Adrenal gland (tissue), 12 donors: Measurements from ENCODE around the gene C5orf15. TPM values are rescaled to one million over a fixed set of nuclear protein-coding genes. Genes with fewer than 3 reads are reported as not detected.

Source experiments
- DNase-seq, 7 donors: peaks; one replicate each; pipeline ENCODE4 v3.0.0-alpha.2; 2019 to 2020
- H3K27ac ChIP-seq, 5 donors: fragments of 200-600 bp; sonication (generic) in 4 of 5; 1 replicate in 3 of 5; 2 replicates in 2 of 5; pipeline versions ENCODE4 v1.5.1 to v1.8.0; 2016 to 2020; ENCODE audit warnings: mild to moderate bottlenecking in 1 of 5
- H3K27me3 ChIP-seq: fragments of 200-600 bp; 2 replicates; pipeline ENCODE4 v1.8.0; 2021
- H3K36me3 ChIP-seq, 2 donors: fragments of 200-600 bp; replicated peaks in 1 of 2; 1 replicate in 1 of 2; 2 replicates in 1 of 2; pipeline versions ENCODE4 v1.5.1 to v1.8.0; 2018 to 2022
- H3K4me1 ChIP-seq, 2 donors: fragments of 200-600 bp; replicated peaks in 1 of 2; 1 replicate in 1 of 2; 2 replicates in 1 of 2; pipeline versions ENCODE4 v1.5.1 to v1.8.0; 2018 to 2021
- H3K4me3 ChIP-seq, 4 donors: fragments of 200-600 bp; sonication (generic) in 3 of 4; one replicate each; pipeline ENCODE4 v1.5.1; 2016 to 2018
- H3K9me3 ChIP-seq, 3 donors: fragments of 200-600 bp; sonication (generic) in 1 of 3; replicated peaks in 1 of 3; 1 replicate in 2 of 3; 2 replicates in 1 of 3; pipeline versions ENCODE4 v1.5.1 to v1.8.0; 2016 to 2021
- CTCF ChIP-seq, 6 experiments: fragments of 450-650 bp in 4 of 6; fragments of 200-600 bp in 2 of 6; sonication (generic) in 1 of 6; IDR thresholded peaks; 1 replicate in 5 of 6; 2 replicates in 1 of 6; pipeline versions ENCODE4 v1.5.1 to v1.8.0; 2016 to 2021; ENCODE audit warnings: antibody characterized with exemption in 6 of 6, mild to moderate bottlenecking in 2 of 6, moderate library complexity in 1 of 6
- POLR2A ChIP-seq, 2 donors: fragments of 450-650 bp; IDR thresholded peaks; one replicate each; pipeline ENCODE4 v1.6.1; 2017; ENCODE audit warnings: antibody characterized with exemption in 2 of 2, mild to moderate bottlenecking in 2 of 2, moderate library complexity in 1 of 2
- WGBS, 4 donors: extraction: QIAGEN DNeasy Blood & Tissue Kit in 2 of 4; methylation state at CpG; one replicate each; pipeline versions ENCODE4 v1.1.5 to v1.1.7; 2013 to 2017; 5-methylcytosine and 5-hydroxymethylcytosine counted together
- intact Hi-C, 2 donors: fragments of 100-400 bp; cut with DNase I; formaldehyde crosslinking; loops; one replicate each; pipeline versions ENCODE4 v1.14.1 to v1.15.0; 2022 to 2023
- polyA plus RNA-seq, 3 donors: library from polyadenylated mRNA; stranded (reverse); fragments of 200-250 nt in 2 of 3; fragments of 350-450 nt in 1 of 3; fragmentation: Illumina TruSeq in 1 of 3; extraction: RNeasy Lipid Tissue Mini Kit (QIAGEN cat#74804) in 1 of 3; gene quantifications; one replicate each; pipeline ENCODE4 v1.2.3, GENCODE V29; 2013 to 2014
- total RNA-seq, 9 donors: library from RNA; depleted of rRNA in 4 of 9; stranded (reverse); fragments of >200 nt in 4 of 9; fragments of 120-200 nt in 1 of 9; fragmentation: NEBNext Ultra II Directional in 1 of 9; extraction: Animal tissue kit (Norgen Biotek cat#: 25700) in 1 of 9; gene quantifications; one replicate each; pipeline versions ENCODE4 v1.1.0 to v1.2.4, GENCODE V29; 2013 to 2023
- donor health status: healthy with polysubstance abuse.
- donor health status: Bipolar disorder and iron deficiency.
- donor health status: DM: yes; HTN: yes; CAD: no.
- donor health status: DM: no; HTN: no; CAD: no.
- donor health status: DM: no; HTN: no; CAD: no.
- donor health status: DM: yes; HTN: yes; CAD: no.

Gene C5orf15
- total and polyA plus RNA-seq, 12 donors, result 16.7 to 90.1 (median 53.7) TPM

DNA sequence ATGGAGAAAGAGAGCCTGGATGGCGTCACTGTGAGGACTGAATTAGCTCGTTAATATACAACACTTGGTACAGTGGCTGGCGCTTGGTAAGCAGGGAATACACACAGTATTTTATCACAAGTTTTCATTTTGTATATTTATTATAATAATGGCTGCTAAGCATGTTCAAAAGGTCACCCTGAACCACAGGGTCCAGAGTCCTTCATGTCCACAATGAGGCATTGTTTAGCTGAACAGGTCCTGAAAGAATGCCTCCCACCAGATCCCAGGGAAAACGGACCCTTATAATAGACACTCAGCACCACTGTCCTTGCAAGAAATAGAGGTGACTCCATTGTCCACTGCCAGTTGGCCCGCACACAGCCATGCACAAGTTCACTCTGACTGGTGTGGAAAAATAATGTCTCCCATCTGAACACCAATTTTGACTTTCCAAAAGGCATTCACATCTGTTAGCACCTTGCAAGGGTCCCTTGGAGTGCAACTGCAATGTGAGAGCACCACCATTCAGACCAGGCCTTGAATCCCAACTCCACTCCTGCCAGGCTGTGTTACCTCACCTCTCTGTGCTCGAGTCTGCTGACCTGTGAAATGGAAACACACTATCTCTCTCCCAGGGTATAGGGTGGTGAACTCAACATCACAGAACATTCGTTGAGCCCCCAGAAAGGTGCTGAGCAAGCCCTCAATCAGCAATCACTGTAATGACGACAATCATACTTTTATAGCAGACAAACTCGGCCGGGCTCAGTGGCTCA is 32.5 kb upstream of the C5orf15 start:
- H3K9me3 ChIP-seq, result no peaks in the 10 kb centered on the region
- DNase-seq, result no peak
- H3K27me3 ChIP-seq, result no peaks in the 10 kb centered on the region
- H3K27ac ChIP-seq, result no peak overlapping the region
- peaks cover 0 to 7% of the 10 kb centered on the region in 2 donors for H3K36me3 ChIP-seq
- H3K4me1 ChIP-seq, result peaks cover 23 to 62% of the 10 kb centered on the region in 2 donors
- 80 to 89% (median 86%) methylated on average over 9 to 10 of the region's 10 CpGs for WGBS, 4 donors
- no peak overlapping the region for H3K4me3 ChIP-seq
- intact Hi-C loops, result no loop called here
- TF ChIP-seq CTCF (IDR thresholded peaks at IDR 0.05) (no peak), POLR2A (IDR thresholded peaks at IDR 0.05) (no peak)

GRCh38 chr5:134000091-134000511 is 31.7 kb upstream of the C5orf15 start:
- 88 to 100% (median 94%) methylated on average over 4 to 5 of the region's 5 CpGs for whole genome bisulfite sequencing, 4 donors
- Histone ChIP-seq H3K36me3 (peaks cover 0 to 7% of the 10 kb centered on the region in 2 donors), H3K27me3 (no peaks in the 10 kb centered on the region), H3K9me3 (no peaks in the 10 kb centered on the region), H3K4me3 (no peak overlapping the region), H3K27ac (no peak overlapping the region), H3K4me1 (peaks cover 24 to 63% of the 10 kb centered on the region in 2 donors)
- DNase-seq, result no peak
- no peak for TF ChIP-seq POLR2A (IDR thresholded peaks at IDR 0.05)
- TF ChIP-seq CTCF (IDR thresholded peaks at IDR 0.05), result no peak
- intact Hi-C loops, result no loop called here

- peaks cover 0 to 7% of the 10 kb centered on the region in 2 donors for H3K36me3 ChIP-seq
- no peak overlapping the region for H3K4me3 ChIP-seq
- intact Hi-C loops, result no loop called here
- WGBS, 4 donors, result 91 to 98% (median 96%) methylated on average over 6 to 7 of the region's 7 CpGs
- no peak overlapping the region for H3K27ac ChIP-seq
- peak in 1 of 7 donors; percentile 13 for DNase-seq
- H3K4me1 ChIP-seq, result peaks cover 29 to 76% of the 10 kb centered on the region in 2 donors
- no peaks in the 10 kb centered on the region for H3K9me3 ChIP-seq
- TF ChIP-seq POLR2A (IDR thresholded peaks at IDR 0.05), result no peak
- no peak for TF ChIP-seq CTCF (IDR thresholded peaks at IDR 0.05)
- no peaks in the 10 kb centered on the region for H3K27me3 ChIP-seq
These were observed 30.4 kb upstream of the C5orf15 start for GRCh38 chr5:133998807-133999206.

- no peak for DNase-seq
- 86 to 91% (median 90%) methylated on average over 6 of the region's 6 CpGs for WGBS, 4 donors
- Histone ChIP-seq H3K4me1 (peaks cover 22 to 78% of the 10 kb centered on the region in 2 donors), H3K9me3 (no peaks in the 10 kb centered on the region), H3K27me3 (no peaks in the 10 kb centered on the region), H3K36me3 (peaks cover 0 to 7% of the 10 kb centered on the region in 2 donors), H3K4me3 (no peak overlapping the region), H3K27ac (no peak overlapping the region)
- no peak for TF ChIP-seq POLR2A (IDR thresholded peaks at IDR 0.05)
- no peak for TF ChIP-seq CTCF (IDR thresholded peaks at IDR 0.05)
- intact Hi-C loops, result no loop called here
These were observed 29.6 kb upstream of the C5orf15 start for GRCh38 chr5:133998042-133998441.
